HEK293 (cell line): ENCODE results near the gene PPARA.

Source experiments
- CTCF ChIA-PET: fragments of 350-600 bp; formaldehyde crosslinking; extraction: SDS; loops from one replicate; lab custom pipeline; 2021; ENCODE audit warnings: antibody characterized with exemption; lab: Yijun Ruan, JAX
- POLR2A ChIA-PET: fragments of 300-600 bp; formaldehyde crosslinking; extraction: SDS; loops from one replicate; lab custom pipeline; 2020; ENCODE audit warnings: antibody characterized with exemption, inconsistent platforms; lab: Yijun Ruan, JAX
- H3K27ac ChIP-seq: fragments of 200-500 bp; sonication (Bioruptor generic); 2 replicates; pipeline ENCODE4 v1.5.1; 2014; ENCODE audit warnings: low read depth, low read length, control low read depth, inconsistent platforms; ENCODE audit errors: extremely low read depth
- H3K36me3 ChIP-seq, 2 experiments: fragments of 200-500 bp in 1 of 2; sonication (Bioruptor generic) in 1 of 2; 1 replicate in 1 of 2; 2 replicates in 1 of 2; pipeline ENCODE4 v1.5.1; 2014 to 2017; ENCODE audit warnings: inconsistent platforms in 2 of 2, low read length in 2 of 2; ENCODE audit not compliant: control insufficient read depth in 2 of 2, insufficient read depth in 1 of 2
- H3K4me1 ChIP-seq: fragments of 200-500 bp; sonication (Bioruptor generic); 2 replicates; pipeline ENCODE4 v1.5.1; 2014; ENCODE audit warnings: mild to moderate bottlenecking, low read length, inconsistent platforms; ENCODE audit not compliant: control insufficient read depth, insufficient read depth
- H3K4me3 ChIP-seq: 2 replicates; pipeline ENCODE4 v1.5.1; 2011; ENCODE audit warnings: low read depth, mild to moderate bottlenecking, control low read depth, low read length, moderate library complexity
- H3K9me3 ChIP-seq: fragments of 200-500 bp; sonication (Bioruptor generic); 2 replicates; pipeline ENCODE4 v1.5.1; 2014; ENCODE audit warnings: low read depth, low read length, inconsistent platforms; ENCODE audit not compliant: control insufficient read depth, insufficient read depth
- BCL11A ChIP-seq: fragments of 450-650 bp; formaldehyde crosslinking; IDR thresholded peaks from 2 replicates; pipeline ENCODE4 v1.5.1; 2016; ENCODE audit warnings: low read depth, missing biosample characterization, missing genetic modification characterization
- GLIS1 ChIP-seq: fragments of 450-650 bp; formaldehyde crosslinking; IDR thresholded peaks from 2 replicates; pipeline ENCODE4 v1.5.1; 2016; ENCODE audit warnings: missing biosample characterization, missing genetic modification characterization
- GLIS2 ChIP-seq: fragments of 450-650 bp; formaldehyde crosslinking; IDR thresholded peaks from 2 replicates; pipeline ENCODE4 v1.5.1; 2016; ENCODE audit warnings: missing biosample characterization, missing genetic modification characterization
- HOXA7 ChIP-seq: sonication (generic); formaldehyde crosslinking; IDR thresholded peaks from 2 replicates; pipeline ENCODE4 v1.8.1; 2022; ENCODE audit warnings: missing genetic modification reagents, borderline replicate concordance
- MYNN ChIP-seq: fragments of 450-650 bp; formaldehyde crosslinking; IDR thresholded peaks from 2 replicates; pipeline ENCODE4 v1.5.1; 2016; ENCODE audit warnings: missing biosample characterization, missing genetic modification characterization, borderline replicate concordance
- SALL2 ChIP-seq: fragments of 450-650 bp; formaldehyde crosslinking; IDR thresholded peaks from 2 replicates; pipeline ENCODE4 v1.5.0; 2017; ENCODE audit warnings: missing biosample characterization, mild to moderate bottlenecking, missing genetic modification characterization, borderline replicate concordance
- SCRT1 ChIP-seq: fragments of 450-650 bp; formaldehyde crosslinking; IDR thresholded peaks from 2 replicates; pipeline ENCODE4 v1.5.1; 2016; ENCODE audit warnings: missing biosample characterization, missing genetic modification characterization, borderline replicate concordance
- SETDB1 ChIP-seq: IDR thresholded peaks from one replicate; pipeline ENCODE4 v1.6.1; 2017; ENCODE audit warnings: mild to moderate bottlenecking, low read length, moderate library complexity, mixed read lengths; ENCODE audit not compliant: insufficient read length
- TRIM28 ChIP-seq: IDR thresholded peaks from 2 replicates; pipeline ENCODE4 v1.6.1; 2011; ENCODE audit warnings: low read length, control low read depth, borderline replicate concordance
- ZFHX2 ChIP-seq: fragments of 450-650 bp; formaldehyde crosslinking; conservative IDR thresholded peaks from 2 replicates; pipeline ENCODE4 v1.5.1; 2016; ENCODE audit warnings: missing biosample characterization, missing genetic modification characterization
- ZNF10 ChIP-seq: fragments of 450-650 bp; formaldehyde crosslinking; IDR thresholded peaks from 2 replicates; pipeline ENCODE4 v1.5.1; 2017; ENCODE audit warnings: missing biosample characterization, missing genetic modification characterization
- ZNF140 ChIP-seq: fragments of 450-650 bp; formaldehyde crosslinking; IDR thresholded peaks from 2 replicates; pipeline ENCODE4 v1.5.1; 2016; ENCODE audit warnings: missing biosample characterization, missing genetic modification characterization
- ZNF19 ChIP-seq: fragments of 450-650 bp; formaldehyde crosslinking; IDR thresholded peaks from 2 replicates; pipeline ENCODE4; 2016; ENCODE audit warnings: missing biosample characterization, missing genetic modification characterization, low read depth
- ZNF23 ChIP-seq: fragments of 450-650 bp; formaldehyde crosslinking; IDR thresholded peaks from 2 replicates; pipeline ENCODE4 v1.5.1; 2016; ENCODE audit warnings: missing biosample characterization, missing genetic modification characterization, borderline replicate concordance
- ZNF311 ChIP-seq: fragments of 450-650 bp; formaldehyde crosslinking; IDR thresholded peaks from 2 replicates; pipeline ENCODE4 v1.5.1; 2017; ENCODE audit warnings: missing biosample characterization, missing genetic modification characterization, borderline replicate concordance
- ZNF394 ChIP-seq: fragments of 450-650 bp; formaldehyde crosslinking; IDR thresholded peaks from 2 replicates; pipeline ENCODE4 v1.5.1; 2016; ENCODE audit warnings: missing biosample characterization, missing genetic modification characterization, mild to moderate bottlenecking, moderate library complexity, borderline replicate concordance
- ZNF510 ChIP-seq: fragments of 450-650 bp; formaldehyde crosslinking; IDR thresholded peaks from 2 replicates; pipeline ENCODE4 v1.5.1; 2018; ENCODE audit warnings: mild to moderate bottlenecking, missing genetic modification characterization, missing biosample characterization; ENCODE audit not compliant: insufficient replicate concordance
- ZNF555 ChIP-seq: fragments of 450-650 bp; formaldehyde crosslinking; conservative IDR thresholded peaks from 2 replicates; pipeline ENCODE4 v1.5.1; 2017; ENCODE audit warnings: missing biosample characterization, mild to moderate bottlenecking, missing genetic modification characterization, inconsistent platforms
- ZNF600 ChIP-seq: fragments of 450-650 bp; formaldehyde crosslinking; IDR thresholded peaks from 2 replicates; pipeline ENCODE4 v1.5.1; 2016; ENCODE audit warnings: missing biosample characterization, missing genetic modification characterization
- ZNF629 ChIP-seq: fragments of 450-650 bp; formaldehyde crosslinking; IDR thresholded peaks from 2 replicates; pipeline ENCODE4 v1.5.1; 2017; ENCODE audit warnings: missing biosample characterization, missing genetic modification characterization
- ZSCAN23 ChIP-seq: fragments of 450-650 bp; formaldehyde crosslinking; IDR thresholded peaks from 2 replicates; pipeline ENCODE4 v1.5.1; 2016; ENCODE audit warnings: missing biosample characterization, missing genetic modification characterization
- ZSCAN30 ChIP-seq: fragments of 450-650 bp; IDR thresholded peaks from 2 replicates; pipeline ENCODE4 v1.5.1; 2018; ENCODE audit warnings: missing biosample characterization, mild to moderate bottlenecking, missing genetic modification characterization, moderate library complexity
- TF ChIP-seq, protein P1 (sequence below): fragments of 450-650 bp; formaldehyde crosslinking; IDR thresholded peaks from 2 replicates; pipeline ENCODE4 v1.5.1; 2016; ENCODE audit warnings: missing biosample characterization, missing genetic modification characterization
- TF ChIP-seq, protein P2 (sequence below): fragments of 450-650 bp; formaldehyde crosslinking; IDR thresholded peaks from 2 replicates; pipeline ENCODE4 v1.5.1; 2016; ENCODE audit warnings: missing biosample characterization, missing genetic modification characterization
- TF ChIP-seq, protein P3 (sequence below): fragments of 450-650 bp; formaldehyde crosslinking; IDR thresholded peaks from 2 replicates; pipeline ENCODE4 v1.5.1; 2017; ENCODE audit warnings: missing biosample characterization, missing genetic modification characterization
- TF ChIP-seq, protein P4 (sequence below): fragments of 450-650 bp; formaldehyde crosslinking; IDR thresholded peaks from 2 replicates; pipeline ENCODE4 v1.5.1; 2016; ENCODE audit warnings: missing biosample characterization, missing genetic modification characterization, borderline replicate concordance

Gene PPARA

DNA sequence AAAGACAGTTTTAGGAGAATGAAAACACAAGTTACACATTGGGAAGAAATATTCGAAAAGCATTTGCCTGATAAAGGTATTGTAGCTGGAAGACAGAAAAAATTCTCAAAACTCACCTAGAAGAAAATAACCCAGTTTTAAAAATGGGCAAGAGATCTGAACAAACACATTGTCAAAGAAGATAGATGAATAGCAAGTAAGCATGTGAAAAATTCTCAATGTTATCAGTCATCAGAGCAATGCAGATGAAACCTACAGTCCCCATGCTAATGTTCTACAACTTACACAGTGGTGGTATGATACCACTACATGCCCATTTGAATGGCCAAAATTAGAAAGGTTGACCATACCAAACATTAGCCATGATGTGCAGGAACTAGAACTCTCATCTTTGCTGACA lies 29.4 kb downstream of the PPARA start:
- ChIA-PET POLR2A (no interaction called here), CTCF (interaction anchor here (0.8 kb wide), 1 partner anchor 515 kb away, joined by 4 read pairs; no protein-coding TSS in a partner anchor)
- H3K9me3 ChIP-seq, result no peaks in the 10 kb centered on the region
- H3K27ac ChIP-seq, result no peak overlapping the region
- H3K36me3 ChIP-seq, result peaks cover 3 to 31% of the 10 kb centered on the region in 2 experiments; a peak in 2 of 3 replicates
- no peak for TF ChIP-seq ZNF510
- TF ChIP-seq GLIS2 (tag by site-specific recombination), result no peak
- no peak for TF ChIP-seq ZNF600 (tag by site-specific recombination)
- TF ChIP-seq ZNF629 (tag by site-specific recombination), result no peak
- TF ChIP-seq ZSCAN23, result no peak
- no peak for TF ChIP-seq BCL11A (tag by site-specific recombination)
- no peak for TF ChIP-seq ZNF394 (tag by site-specific recombination)
- TF ChIP-seq GLIS1, result no peak
- TF ChIP-seq MYNN, result no peak
- TF ChIP-seq ZNF140 (tag by site-specific recombination), result no peak
- no peak for TF ChIP-seq SCRT1 (tag by site-specific recombination)
- no peak overlapping the region for H3K4me3 ChIP-seq
- no peaks in the 10 kb centered on the region for H3K4me1 ChIP-seq

DNA sequence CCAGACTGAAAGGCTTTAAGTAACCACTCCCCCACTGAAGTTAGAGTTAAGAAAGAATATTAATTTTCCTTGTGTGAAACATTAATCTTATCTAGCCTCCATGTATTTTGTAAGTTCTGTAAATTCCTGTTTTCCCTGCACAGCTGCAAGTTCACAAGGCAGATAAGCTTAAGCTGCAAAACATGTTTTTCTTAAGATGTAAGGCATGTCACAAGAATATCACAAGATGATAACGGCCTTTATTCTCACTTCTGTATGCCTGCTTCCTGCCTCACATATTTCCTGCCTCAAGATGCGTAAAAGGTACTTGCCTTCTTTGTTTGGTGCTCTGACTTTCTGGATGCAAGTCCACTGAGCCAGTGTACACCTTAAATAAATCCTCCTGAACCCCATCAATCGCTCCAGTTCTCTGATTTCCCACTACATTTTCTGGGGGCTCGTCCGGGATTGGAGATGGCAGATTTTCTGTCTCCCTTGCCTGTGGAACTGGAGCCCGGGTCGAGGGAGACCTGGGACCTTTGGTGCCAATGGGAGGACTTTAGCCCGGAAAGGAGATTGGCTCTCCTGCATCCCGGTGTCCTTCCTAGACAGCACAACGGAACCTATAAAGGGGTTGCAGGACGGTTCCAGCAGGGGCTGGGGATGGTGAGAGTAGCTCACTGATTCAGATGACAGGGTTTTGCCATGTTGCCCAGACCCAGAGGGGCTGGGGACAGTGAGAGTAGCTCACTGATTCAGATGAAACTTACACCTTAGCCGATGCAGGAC lies 30.2 kb downstream of the PPARA start:
- Histone ChIP-seq H3K4me3 (no peak overlapping the region), H3K9me3 (no peaks in the 10 kb centered on the region), H3K36me3 (peaks cover 3 to 31% of the 10 kb centered on the region in 2 experiments; a peak in 2 of 3 replicates), H3K4me1 (no peaks in the 10 kb centered on the region), H3K27ac (no peak overlapping the region)
- TF ChIP-seq ZFHX2 (no peak), SETDB1 (peak; percentile 98), SALL2 (tag by site-specific recombination) (no peak), HOXA7 (CRISPR knock-in tag) (no peak), ZNF311 (tag by site-specific recombination) (no peak), ZNF23 (no peak), ZNF19 (no peak), ZSCAN30 (tag by site-specific recombination) (no peak), ZNF10 (no peak), SCRT1 (tag by site-specific recombination) (no peak), ZNF555 (tag by site-specific recombination) (0 out of 2 replicates have a peak, but pooled peaks have one; percentile 6), TRIM28 (peak; percentile 97)
- TF ChIP-seq, protein P1, sequence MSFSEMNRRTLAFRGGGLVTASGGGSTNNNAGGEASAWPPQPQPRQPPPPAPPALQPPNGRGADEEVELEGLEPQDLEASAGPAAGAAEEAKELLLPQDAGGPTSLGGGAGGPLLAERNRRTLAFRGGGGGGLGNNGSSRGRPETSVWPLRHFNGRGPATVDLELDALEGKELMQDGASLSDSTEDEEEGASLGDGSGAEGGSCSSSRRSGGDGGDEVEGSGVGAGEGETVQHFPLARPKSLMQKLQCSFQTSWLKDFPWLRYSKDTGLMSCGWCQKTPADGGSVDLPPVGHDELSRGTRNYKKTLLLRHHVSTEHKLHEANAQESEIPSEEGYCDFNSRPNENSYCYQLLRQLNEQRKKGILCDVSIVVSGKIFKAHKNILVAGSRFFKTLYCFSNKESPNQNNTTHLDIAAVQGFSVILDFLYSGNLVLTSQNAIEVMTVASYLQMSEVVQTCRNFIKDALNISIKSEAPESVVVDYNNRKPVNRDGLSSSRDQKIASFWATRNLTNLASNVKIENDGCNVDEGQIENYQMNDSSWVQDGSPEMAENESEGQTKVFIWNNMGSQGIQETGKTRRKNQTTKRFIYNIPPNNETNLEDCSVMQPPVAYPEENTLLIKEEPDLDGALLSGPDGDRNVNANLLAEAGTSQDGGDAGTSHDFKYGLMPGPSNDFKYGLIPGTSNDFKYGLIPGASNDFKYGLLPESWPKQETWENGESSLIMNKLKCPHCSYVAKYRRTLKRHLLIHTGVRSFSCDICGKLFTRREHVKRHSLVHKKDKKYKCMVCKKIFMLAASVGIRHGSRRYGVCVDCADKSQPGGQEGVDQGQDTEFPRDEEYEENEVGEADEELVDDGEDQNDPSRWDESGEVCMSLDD (tag by site-specific recombination), result no peak
- TF ChIP-seq, protein P2, sequence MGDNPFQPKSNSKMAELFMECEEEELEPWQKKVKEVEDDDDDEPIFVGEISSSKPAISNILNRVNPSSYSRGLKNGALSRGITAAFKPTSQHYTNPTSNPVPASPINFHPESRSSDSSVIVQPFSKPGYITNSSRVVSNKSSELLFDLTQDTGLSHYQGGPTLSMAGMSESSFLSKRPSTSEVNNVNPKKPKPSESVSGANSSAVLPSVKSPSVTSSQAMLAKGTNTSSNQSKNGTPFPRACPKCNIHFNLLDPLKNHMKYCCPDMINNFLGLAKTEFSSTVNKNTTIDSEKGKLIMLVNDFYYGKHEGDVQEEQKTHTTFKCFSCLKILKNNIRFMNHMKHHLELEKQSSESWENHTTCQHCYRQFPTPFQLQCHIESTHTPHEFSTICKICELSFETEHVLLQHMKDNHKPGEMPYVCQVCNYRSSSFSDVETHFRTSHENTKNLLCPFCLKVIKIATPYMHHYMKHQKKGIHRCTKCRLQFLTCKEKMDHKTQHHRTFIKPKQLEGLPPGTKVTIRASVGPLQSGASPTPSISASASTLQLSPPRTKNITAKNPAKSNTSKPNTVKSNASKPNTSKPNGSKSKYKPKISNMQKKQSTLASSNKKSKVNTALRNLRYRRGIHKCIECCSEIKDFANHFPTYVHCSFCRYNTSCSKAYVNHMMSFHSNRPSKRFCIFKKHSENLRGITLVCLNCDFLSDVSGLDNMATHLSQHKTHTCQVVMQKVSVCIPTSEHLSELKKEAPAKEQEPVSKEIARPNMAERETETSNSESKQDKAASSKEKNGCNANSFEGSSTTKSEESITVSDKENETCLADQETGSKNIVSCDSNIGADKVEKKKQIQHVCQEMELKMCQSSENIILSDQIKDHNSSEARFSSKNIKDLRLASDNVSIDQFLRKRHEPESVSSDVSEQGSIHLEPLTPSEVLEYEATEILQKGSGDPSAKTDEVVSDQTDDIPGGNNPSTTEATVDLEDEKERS (tag by site-specific recombination), result peak; percentile 76; the same call in 1 of the 2 replicates
- TF ChIP-seq, protein P3, sequence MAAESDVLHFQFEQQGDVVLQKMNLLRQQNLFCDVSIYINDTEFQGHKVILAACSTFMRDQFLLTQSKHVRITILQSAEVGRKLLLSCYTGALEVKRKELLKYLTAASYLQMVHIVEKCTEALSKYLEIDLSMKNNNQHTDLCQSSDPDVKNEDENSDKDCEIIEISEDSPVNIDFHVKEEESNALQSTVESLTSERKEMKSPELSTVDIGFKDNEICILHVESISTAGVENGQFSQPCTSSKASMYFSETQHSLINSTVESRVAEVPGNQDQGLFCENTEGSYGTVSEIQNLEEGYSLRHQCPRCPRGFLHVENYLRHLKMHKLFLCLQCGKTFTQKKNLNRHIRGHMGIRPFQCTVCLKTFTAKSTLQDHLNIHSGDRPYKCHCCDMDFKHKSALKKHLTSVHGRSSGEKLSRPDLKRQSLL (tag by site-specific recombination), result no peak
- TF ChIP-seq, protein P4, sequence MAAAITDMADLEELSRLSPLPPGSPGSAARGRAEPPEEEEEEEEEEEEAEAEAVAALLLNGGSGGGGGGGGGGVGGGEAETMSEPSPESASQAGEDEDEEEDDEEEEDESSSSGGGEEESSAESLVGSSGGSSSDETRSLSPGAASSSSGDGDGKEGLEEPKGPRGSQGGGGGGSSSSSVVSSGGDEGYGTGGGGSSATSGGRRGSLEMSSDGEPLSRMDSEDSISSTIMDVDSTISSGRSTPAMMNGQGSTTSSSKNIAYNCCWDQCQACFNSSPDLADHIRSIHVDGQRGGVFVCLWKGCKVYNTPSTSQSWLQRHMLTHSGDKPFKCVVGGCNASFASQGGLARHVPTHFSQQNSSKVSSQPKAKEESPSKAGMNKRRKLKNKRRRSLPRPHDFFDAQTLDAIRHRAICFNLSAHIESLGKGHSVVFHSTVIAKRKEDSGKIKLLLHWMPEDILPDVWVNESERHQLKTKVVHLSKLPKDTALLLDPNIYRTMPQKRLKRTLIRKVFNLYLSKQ (tag by site-specific recombination), result no peak
- ChIA-PET CTCF (interaction anchor here (0.8 kb wide), 1 partner anchor 514 kb away, joined by 4 read pairs; no protein-coding TSS in a partner anchor), POLR2A (no interaction called here)
